ENCODE results near the gene HS6ST3.

DNA sequence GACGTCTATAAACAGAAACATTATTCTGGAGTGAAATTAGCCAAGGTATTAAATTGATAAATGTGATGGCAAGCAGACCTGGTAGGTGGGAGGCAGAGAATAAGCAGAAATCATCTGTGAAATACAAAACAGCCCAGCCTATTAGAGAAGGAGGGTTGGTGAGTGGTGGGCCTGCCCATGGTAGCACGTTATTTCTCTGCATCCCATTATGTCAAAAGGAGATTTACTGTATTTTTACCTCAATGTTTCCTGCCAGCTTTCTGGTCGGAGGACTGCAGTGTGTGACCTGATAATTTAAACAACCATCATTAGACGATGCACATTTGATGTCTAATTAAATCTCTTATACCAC, 703.5 kb downstream of the HS6ST3 start:
- no peak for TF ChIP-seq POLR2AphosphoS5 (IDR thresholded peaks at IDR 0.05; ENCODE audit: borderline replicate concordance, low read depth, low read length)
- no peak for TF ChIP-seq EZH2 (IDR thresholded peaks at IDR 0.05)
- no peak for TF ChIP-seq FOXP2 (optimal IDR thresholded peaks at IDR 0.05; ENCODE audit: control extremely low read depth, extremely low read length, insufficient read depth)
